Common myeloid progenitor, CD34-positive (primary cell): Measurements from ENCODE around the gene TNPO2.
"Not testable (repeated sequence)": the region's sequence is repeated elsewhere in the genome, so short reads cannot be mapped to it uniquely, and the experiment has no call there.

Experiments used
- CTCF ChIA-PET: fragments of 350-600 bp; sonication (Branson Sonifier 250); formaldehyde crosslinking; loops from one replicate; lab custom pipeline; 2021; ENCODE audit warnings: antibody characterized with exemption; lab: Charles Lee
- POLR2A ChIA-PET: fragments of 350-600 bp; sonication (Branson Sonifier 250); formaldehyde crosslinking; loops from one replicate; lab custom pipeline; 2021; ENCODE audit warnings: antibody characterized with exemption; lab: Charles Lee
- DNase-seq, 3 donors: peaks; one replicate each; pipeline versions ENCODE4 v3.0.0 to v3.0.0-alpha.2; 2013
- H3K27ac ChIP-seq, 2 experiments: 1 replicate in 1 of 2; 2 replicates in 1 of 2; pipeline ENCODE4 v1.7.0; 2013; ENCODE audit warnings: inconsistent platforms in 2 of 2, low read length in 2 of 2, mild to moderate bottlenecking in 2 of 2, low read depth in 1 of 2, moderate library complexity in 1 of 2; ENCODE audit not compliant: severe bottlenecking in 2 of 2, insufficient read depth in 1 of 2, poor library complexity in 1 of 2
- H3K27me3 ChIP-seq, 5 experiments: replicated peaks in 2 of 5; 1 replicate in 3 of 5; 2 replicates in 2 of 5; pipeline versions ENCODE4 v1.6.1 to v1.7.0; 2013; ENCODE audit warnings: low read length in 4 of 5, mild to moderate bottlenecking in 2 of 5, moderate library complexity in 2 of 5, inconsistent platforms in 1 of 5; ENCODE audit not compliant: insufficient read depth in 5 of 5, control insufficient read depth in 4 of 5
- H3K36me3 ChIP-seq, 4 experiments: 1 replicate in 2 of 4; 2 replicates in 2 of 4; pipeline versions ENCODE4 v1.6.1 to v1.7.0; 2013; ENCODE audit warnings: low read length in 3 of 4, control low read depth in 1 of 4, mild to moderate bottlenecking in 1 of 4; ENCODE audit not compliant: control insufficient read depth in 4 of 4, insufficient read depth in 4 of 4
- H3K4me1 ChIP-seq, 4 experiments: 1 replicate in 3 of 4; 2 replicates in 1 of 4; pipeline versions ENCODE4 v1.6.1 to v1.7.1; 2013; ENCODE audit warnings: low read length in 3 of 4, mild to moderate bottlenecking in 3 of 4, control low read depth in 1 of 4, inconsistent platforms in 1 of 4, moderate library complexity in 1 of 4; ENCODE audit not compliant: control insufficient read depth in 4 of 4, insufficient read depth in 4 of 4; ENCODE audit errors: control extremely low read depth in 1 of 4
- H3K4me3 ChIP-seq, 7 experiments: 1 replicate in 4 of 7; 2 replicates in 3 of 7; pipeline versions ENCODE4 v1.5.1 to v1.7.0; 2013; ENCODE audit warnings: mild to moderate bottlenecking in 7 of 7, low read length in 6 of 7, moderate library complexity in 6 of 7, inconsistent platforms in 2 of 7, low read depth in 2 of 7, control low read depth in 1 of 7; ENCODE audit not compliant: insufficient read depth in 4 of 7, control insufficient read depth in 1 of 7; ENCODE audit errors: extremely low read depth in 1 of 7
- H3K9me3 ChIP-seq, 5 experiments: 1 replicate in 4 of 5; 2 replicates in 1 of 5; pipeline versions ENCODE4 v1.6.1 to v1.7.1; 2013; ENCODE audit warnings: low read length in 4 of 5, mild to moderate bottlenecking in 2 of 5, inconsistent platforms in 1 of 5, low read depth in 1 of 5, moderate library complexity in 1 of 5; ENCODE audit not compliant: control insufficient read depth in 4 of 5, insufficient read depth in 2 of 5; ENCODE audit errors: control extremely low read depth in 1 of 5
- WGBS: methylation state at CpG from one replicate; pipeline ENCODE4 v1.1.5; 2013; ENCODE audit not compliant: insufficient coverage; 5-methylcytosine and 5-hydroxymethylcytosine counted together

Gene TNPO2

GRCh38 chr19:12701596-12702282 lies 22.0 kb downstream of the TNPO2 start:
- peaks cover 13 to 81% (median 59%) of the 10 kb centered on the region in 4 experiments for H3K36me3 ChIP-seq

DNA sequence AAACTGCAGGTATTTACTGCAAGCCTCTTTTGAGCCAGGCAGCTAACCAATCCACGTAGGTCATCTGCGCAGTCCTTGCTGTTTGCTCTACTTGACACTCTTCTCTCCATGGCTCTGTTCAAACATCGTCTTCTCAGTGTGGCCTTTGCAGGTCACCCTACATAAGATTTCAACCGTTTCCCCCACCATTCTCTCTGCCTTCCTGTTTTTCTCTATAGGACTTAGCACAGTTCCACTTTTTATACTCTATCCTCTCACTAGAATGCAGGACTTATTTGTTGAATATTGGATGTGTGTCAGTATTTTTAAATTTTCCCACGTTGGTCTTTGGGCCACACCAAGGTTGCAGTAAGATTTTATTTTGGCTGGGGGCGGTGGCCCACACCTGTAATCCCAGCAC lies 25.6 kb downstream of the TNPO2 start:
- WGBS, result 71% methylated on average over 3 of the region's 6 CpGs
- ChIA-PET CTCF (interaction anchor here (0.7 to 3.5 kb wide), 4 partner anchors 17 to 62 kb away, joined by 3 to 27 read pairs (median 4); no protein-coding TSS in a partner anchor), POLR2A (no interaction called here)
- peak in 1 of 3 donors; percentile 9 for DNase-seq
- no peaks in the 10 kb centered on the region for H3K27me3 ChIP-seq
- no peak overlapping the region for H3K4me3 ChIP-seq
- peak overlapping the region in 1 of 2 experiments; percentile 43 for H3K27ac ChIP-seq
- H3K4me1 ChIP-seq, result peaks cover 7 to 43% (median 32%) of the 10 kb centered on the region in 4 experiments
- H3K36me3 ChIP-seq, result peaks cover 9 to 49% (median 31%) of the 10 kb centered on the region in 4 experiments
- H3K9me3 ChIP-seq, result no peaks in the 10 kb centered on the region

More at GRCh38 chr19:12701596-12702282, 22.0 kb downstream of the TNPO2 start:
- DNase-seq, result no peak
- Histone ChIP-seq H3K27ac (no peak overlapping the region), H3K4me1 (peaks cover 5 to 22% (median 15%) of the 10 kb centered on the region in 4 experiments), H3K9me3 (no peaks in the 10 kb centered on the region), H3K4me3 (no peak overlapping the region), H3K27me3 (no peaks in the 10 kb centered on the region)
- WGBS, result 96% methylated on average over 32 of the region's 33 CpGs
- CTCF ChIA-PET, result no interaction called here
- POLR2A ChIA-PET, result no interaction called here

GRCh38 chr19:12697425-12697824 lies 26.3 kb downstream of the TNPO2 start:
- POLR2A ChIA-PET, result not testable (repeated sequence)

DNA sequence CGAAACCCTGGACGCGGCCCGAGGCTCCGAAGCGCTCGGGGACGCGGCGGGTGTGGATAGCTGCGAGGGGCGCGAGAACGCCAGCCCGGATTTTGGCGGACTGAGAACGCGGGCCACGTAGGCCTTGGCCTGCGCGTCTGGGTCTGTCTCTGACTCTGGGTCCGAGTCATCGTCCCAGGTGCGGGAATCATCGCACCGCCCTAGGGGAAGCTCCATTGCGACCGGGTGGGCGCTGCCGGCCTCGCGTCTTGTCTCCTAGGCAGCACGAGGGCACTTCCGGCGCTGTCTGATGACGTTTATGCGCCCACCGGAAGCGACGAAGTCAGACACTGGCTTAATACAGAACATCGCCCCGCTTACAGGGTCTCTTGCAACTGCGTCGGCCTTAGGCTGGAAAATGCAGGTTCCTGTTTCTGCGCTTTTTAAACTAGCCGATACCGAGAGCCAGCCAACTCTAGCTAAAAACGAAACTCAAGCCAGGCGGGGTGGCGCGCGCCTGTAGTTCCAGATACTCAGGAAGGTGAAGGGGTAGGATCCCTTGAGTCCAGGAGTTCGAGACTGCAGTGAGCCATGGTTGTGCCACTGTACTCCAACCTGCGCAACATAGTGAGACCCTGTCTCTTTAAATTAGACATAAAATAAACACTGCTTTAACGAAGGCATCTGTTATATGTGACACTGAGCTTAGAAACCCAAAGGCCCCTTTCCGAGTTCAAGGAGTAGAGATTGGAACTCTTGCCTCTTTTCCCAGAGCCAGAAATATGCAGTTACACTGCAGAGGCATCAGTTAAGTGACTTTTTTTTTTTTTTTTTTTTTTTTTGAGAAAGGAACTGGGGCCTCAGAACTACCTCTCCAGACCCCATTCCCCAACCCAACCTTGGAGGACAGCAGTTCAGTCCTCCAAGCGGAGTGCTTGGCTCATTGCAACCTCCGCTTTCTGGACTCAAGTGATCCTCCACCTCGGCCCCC lies 27.1 kb downstream of the TNPO2 start, which contains the start of gene FBXW9:
Gene FBXW9 (minus strand): TSS at position 266 of the 970 bp plus-strand sequence. CDS start 50 bp downstream, at position 216.
- H3K9me3 ChIP-seq, result no peaks in the 10 kb centered on the region
- H3K4me3 ChIP-seq, result peak within 1 kb of the TSS; percentile 60 to 93 (median 84)
- ChIA-PET CTCF (interaction anchor here (0.7 to 3.5 kb wide), 13 partner anchors 11 to 132 kb away, joined by 3 to 27 read pairs (median 3); partner anchors contain the start of genes DHPS and JUNB), POLR2A (interaction anchor here (0.5 to 1.7 kb wide), 8 partner anchors 12 to 1721 kb away, joined by 3 to 10 read pairs (median 3); partner anchors contain the start of gene DHPS)
- 4% methylated on average over 56 of the region's 59 CpGs for WGBS
- peaks cover 6 to 40% (median 18%) of the 10 kb centered on the region in 4 experiments for H3K36me3 ChIP-seq
- H3K4me1 ChIP-seq, result peaks cover 7 to 43% (median 32%) of the 10 kb centered on the region in 4 experiments
- DNase-seq, result peak; percentile 99
- no peaks in the 10 kb centered on the region for H3K27me3 ChIP-seq
- H3K27ac ChIP-seq, result peak within 1 kb of the TSS; percentile 68 to 87

More at GRCh38 chr19:12697425-12697824, 26.3 kb downstream of the TNPO2 start:
- CTCF ChIA-PET, result interaction anchor here (0.9 to 3.5 kb wide), 5 partner anchors 13 to 35 kb away, joined by 3 to 27 read pairs (median 4); no protein-coding TSS in a partner anchor
- Histone ChIP-seq H3K4me3 (peak overlapping the region in 5 of 7 experiments; percentile 82 to 93 (median 85)), H3K4me1 (peaks cover 7 to 43% (median 32%) of the 10 kb centered on the region in 4 experiments), H3K36me3 (peaks cover 9 to 48% (median 24%) of the 10 kb centered on the region in 4 experiments), H3K27ac (peak overlapping the region; percentile 68 to 87)
- not testable (repeated sequence) for H3K27me3 ChIP-seq, DNase-seq, H3K9me3 ChIP-seq
- WGBS, result 97% methylated on average over 21 of the region's 22 CpGs

DNA sequence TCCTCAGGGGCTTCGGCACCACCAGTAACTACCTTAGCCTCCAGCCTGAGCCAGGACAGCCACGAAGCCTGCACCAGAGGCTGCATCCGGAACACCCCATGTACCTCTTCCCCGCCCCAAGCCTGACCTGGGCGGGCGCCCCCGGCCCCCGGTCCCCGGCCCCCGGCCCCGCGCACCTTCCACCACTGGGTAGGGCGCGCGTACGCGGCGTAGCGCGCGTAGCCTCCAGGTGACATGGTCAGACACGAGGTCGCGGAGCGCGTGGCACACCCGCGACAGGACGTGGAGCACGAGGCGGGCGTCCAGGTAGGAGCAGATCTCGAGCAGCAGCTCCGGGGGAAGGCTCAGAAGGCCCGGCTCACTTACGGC lies 27.8 kb downstream of the TNPO2 start:
- Histone ChIP-seq H3K36me3 (peaks cover 5 to 39% (median 17%) of the 10 kb centered on the region in 4 experiments), H3K27me3 (no peaks in the 10 kb centered on the region), H3K4me3 (peak overlapping the region; percentile 60 to 93 (median 84)), H3K9me3 (no peaks in the 10 kb centered on the region), H3K4me1 (peaks cover 7 to 45% (median 32%) of the 10 kb centered on the region in 4 experiments), H3K27ac (peak overlapping the region in 1 of 2 experiments; percentile 87)
- WGBS, result under 1% methylated on average over 32 of the region's 36 CpGs
- CTCF ChIA-PET, result interaction anchor here (0.7 to 3.5 kb wide), 11 partner anchors 10 to 132 kb away, joined by 3 to 27 read pairs (median 3); partner anchors contain the start of genes DHPS and JUNB
- no peak for DNase-seq
- POLR2A ChIA-PET, result interaction anchor here (0.6 to 1.7 kb wide), 6 partner anchors 11 to 268 kb away, joined by 3 to 10 read pairs (median 4); partner anchors contain the start of gene DHPS

DNA sequence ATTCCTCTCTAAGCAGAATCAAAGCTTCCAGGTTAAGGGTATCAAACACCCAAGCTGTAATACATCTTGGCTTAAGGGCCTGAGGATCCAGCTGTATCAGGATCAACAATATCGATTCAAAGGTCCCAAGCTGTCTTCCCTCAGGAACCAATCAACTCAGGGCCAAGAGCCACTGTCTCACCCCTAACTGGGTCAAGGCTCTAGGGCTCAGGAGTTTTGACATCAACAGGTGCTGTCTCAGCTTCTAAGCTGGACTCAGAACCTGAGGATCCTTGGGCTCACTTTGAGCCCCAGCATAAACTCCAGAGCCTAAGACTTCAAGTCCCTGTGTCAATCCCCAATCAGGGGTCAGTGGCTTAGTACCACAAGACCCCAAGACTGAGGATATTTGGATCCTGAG lies 28.2 kb downstream of the TNPO2 start:
- WGBS, result 100% methylated on average over 1 of the region's 1 CpG
- Histone ChIP-seq H3K27ac (peak overlapping the region in 1 of 2 experiments; percentile 87), H3K4me1 (peaks cover 7 to 48% (median 34%) of the 10 kb centered on the region in 4 experiments), H3K36me3 (peaks cover 5 to 34% (median 13%) of the 10 kb centered on the region in 4 experiments), H3K4me3 (peak overlapping the region in 6 of 7 experiments; percentile 8 to 93 (median 83)), H3K9me3 (no peaks in the 10 kb centered on the region), H3K27me3 (no peaks in the 10 kb centered on the region)
- no peak for DNase-seq
- CTCF ChIA-PET, result interaction anchor here (0.7 to 3.5 kb wide), 5 partner anchors 10 to 133 kb away, joined by 3 to 27 read pairs (median 4); partner anchors contain the start of gene DHPS
- POLR2A ChIA-PET, result interaction anchor here (1.7 kb wide), 1 partner anchor 14 kb away, joined by 10 read pairs; the partner anchor contains the start of gene DHPS
